Activated B cell treated with CpG ODN at 0.5 μM for 24 hours (primary cell): ENCODE measurements around the gene CSNK1D. TPM values are rescaled to one million over a fixed set of nuclear protein-coding genes. Genes with fewer than 3 reads are reported as not detected.

Experiments
- ATAC-seq: fragments of 200-7000 bp; cut with Tn5 transposase; one replicate; pipeline ENCODE4 v1.10.0; 2021; ENCODE audit warnings: low read depth, mild to moderate bottlenecking, moderate library complexity
- CTCF ChIA-PET: fragments of 350-600 bp; sonication (Branson Sonifier 250); formaldehyde crosslinking; loops from one replicate; lab custom pipeline; 2021; ENCODE audit warnings: antibody characterized with exemption; lab: Charles Lee
- POLR2A ChIA-PET: fragments of 350-600 bp; sonication (Branson Sonifier 250); formaldehyde crosslinking; loops from one replicate; lab custom pipeline; 2021; ENCODE audit warnings: antibody characterized with exemption; lab: Charles Lee
- DNase-seq: peaks from one replicate; pipeline ENCODE4 v3.0.0; 2022
- H3K27ac Mint-ChIP-seq: one replicate; pipeline ENCODE4 v1.8.0; 2020; ENCODE audit warnings: mixed read lengths
- H3K27me3 Mint-ChIP-seq: one replicate; pipeline ENCODE4 v1.8.0; 2021; ENCODE audit warnings: mixed read lengths
- H3K36me3 Mint-ChIP-seq: one replicate; pipeline ENCODE4 v1.8.0; 2021; ENCODE audit warnings: low read depth, mixed read lengths
- H3K4me1 Mint-ChIP-seq: one replicate; pipeline ENCODE4 v1.8.0; 2021; ENCODE audit warnings: mixed read lengths
- H3K4me3 Mint-ChIP-seq: one replicate; pipeline ENCODE4 v1.8.0; 2020; ENCODE audit warnings: mild to moderate bottlenecking, mixed read lengths
- H3K9me3 Mint-ChIP-seq: one replicate; pipeline ENCODE4 v1.8.0; 2020; ENCODE audit warnings: mixed read lengths
- intact Hi-C: fragments of 100-400 bp; cut with micrococcal nuclease; formaldehyde crosslinking; loops from one replicate; pipeline ENCODE4 v1.15.1; 2024
- total RNA-seq: library from RNA; stranded (reverse); gene quantifications from 2 replicates; pipeline ENCODE4 v1.2.3, GENCODE V29; 2022
- TF ChIP-seq, protein P1 (sequence below): fragments of 200-600 bp; IDR thresholded peaks from one replicate; pipeline ENCODE4 v1.8.0; 2022; ENCODE audit warnings: antibody characterized with exemption, mild to moderate bottlenecking

CSNK1D gene
- total RNA-seq, 1 donor from 2014 or later: 170 TPM

DNA sequence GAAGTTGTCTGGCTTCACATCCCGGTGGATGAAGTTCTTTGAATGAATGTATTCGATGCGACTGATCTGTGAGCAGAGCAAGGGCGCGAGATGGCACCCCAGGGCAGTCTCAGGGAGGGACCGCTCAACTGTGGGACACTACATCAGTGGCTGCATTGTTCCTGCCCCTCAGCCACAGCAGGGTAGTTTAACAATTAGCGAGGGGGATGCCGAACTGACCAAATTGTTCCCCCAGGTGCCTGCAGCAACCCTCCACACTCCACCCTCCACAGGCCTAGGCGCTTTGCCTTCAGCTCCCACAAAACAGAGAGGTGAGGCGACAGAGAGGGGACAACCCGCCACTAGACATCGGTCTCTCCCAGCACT is 20.3 kb downstream of the CSNK1D start:
- Mint-ChIP-seq H3K4me1 (peaks cover 6% of the 10 kb centered on the region), H3K36me3 (peaks cover 73% of the 10 kb centered on the region), H3K9me3 (no peaks in the 10 kb centered on the region), H3K27me3 (no peaks in the 10 kb centered on the region), H3K27ac (no peak overlapping the region), H3K4me3 (no peak overlapping the region)
- ATAC-seq (no peak), DNase-seq (no peak)
- TF ChIP-seq, protein P1, sequence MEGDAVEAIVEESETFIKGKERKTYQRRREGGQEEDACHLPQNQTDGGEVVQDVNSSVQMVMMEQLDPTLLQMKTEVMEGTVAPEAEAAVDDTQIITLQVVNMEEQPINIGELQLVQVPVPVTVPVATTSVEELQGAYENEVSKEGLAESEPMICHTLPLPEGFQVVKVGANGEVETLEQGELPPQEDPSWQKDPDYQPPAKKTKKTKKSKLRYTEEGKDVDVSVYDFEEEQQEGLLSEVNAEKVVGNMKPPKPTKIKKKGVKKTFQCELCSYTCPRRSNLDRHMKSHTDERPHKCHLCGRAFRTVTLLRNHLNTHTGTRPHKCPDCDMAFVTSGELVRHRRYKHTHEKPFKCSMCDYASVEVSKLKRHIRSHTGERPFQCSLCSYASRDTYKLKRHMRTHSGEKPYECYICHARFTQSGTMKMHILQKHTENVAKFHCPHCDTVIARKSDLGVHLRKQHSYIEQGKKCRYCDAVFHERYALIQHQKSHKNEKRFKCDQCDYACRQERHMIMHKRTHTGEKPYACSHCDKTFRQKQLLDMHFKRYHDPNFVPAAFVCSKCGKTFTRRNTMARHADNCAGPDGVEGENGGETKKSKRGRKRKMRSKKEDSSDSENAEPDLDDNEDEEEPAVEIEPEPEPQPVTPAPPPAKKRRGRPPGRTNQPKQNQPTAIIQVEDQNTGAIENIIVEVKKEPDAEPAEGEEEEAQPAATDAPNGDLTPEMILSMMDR: no peak
- ChIA-PET CTCF (no interaction called here), POLR2A (no interaction called here)
- intact Hi-C loops: no loop called here

DNA sequence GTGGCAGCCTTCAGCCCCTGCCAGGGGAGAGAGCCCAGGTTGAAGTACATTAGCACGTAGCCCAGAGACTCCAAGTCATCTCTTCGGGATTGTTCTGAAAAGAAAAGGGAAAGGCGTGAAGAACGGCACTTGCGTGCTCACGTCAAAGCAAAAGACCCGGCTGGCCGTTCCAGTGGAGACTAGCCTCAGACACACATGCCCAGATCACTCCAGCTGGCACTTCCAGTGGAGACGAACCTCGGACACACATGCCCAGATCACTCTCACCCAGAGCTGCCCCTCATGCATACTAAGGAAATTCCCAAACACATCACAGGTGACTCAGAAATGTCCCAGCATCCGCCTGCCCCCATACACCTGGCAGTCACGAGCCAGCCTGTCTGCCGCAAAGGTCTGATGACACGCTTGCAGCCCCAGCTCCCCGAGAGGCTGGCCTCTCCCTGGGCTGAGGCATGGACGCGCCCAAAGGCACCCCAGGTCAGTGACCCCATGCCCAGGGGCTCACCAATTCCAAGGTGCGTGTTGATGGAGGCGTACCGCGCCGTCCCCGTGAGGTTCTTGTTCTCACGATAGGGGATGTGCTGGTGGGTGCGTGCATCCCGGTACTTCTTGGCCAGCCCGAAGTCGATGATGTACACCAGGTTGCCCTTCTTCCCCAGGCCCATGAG is 20.9 kb downstream of the CSNK1D start:
- TF ChIP-seq, protein P1: no peak
- no peak for DNase-seq
- ATAC-seq: no peak
- intact Hi-C loops: no loop called here
- ChIA-PET POLR2A (interaction anchor here (0.6 kb wide), 1 partner anchor 52 kb away, joined by 3 read pairs; no protein-coding TSS in a partner anchor), CTCF (no interaction called here)
- H3K36me3 Mint-ChIP-seq: peaks cover 75% of the 10 kb centered on the region
- H3K4me1 Mint-ChIP-seq: peaks cover 6% of the 10 kb centered on the region
- no peaks in the 10 kb centered on the region for H3K27me3 Mint-ChIP-seq
- no peaks in the 10 kb centered on the region for H3K9me3 Mint-ChIP-seq
- H3K27ac Mint-ChIP-seq: no peak overlapping the region
- no peak overlapping the region for H3K4me3 Mint-ChIP-seq

DNA sequence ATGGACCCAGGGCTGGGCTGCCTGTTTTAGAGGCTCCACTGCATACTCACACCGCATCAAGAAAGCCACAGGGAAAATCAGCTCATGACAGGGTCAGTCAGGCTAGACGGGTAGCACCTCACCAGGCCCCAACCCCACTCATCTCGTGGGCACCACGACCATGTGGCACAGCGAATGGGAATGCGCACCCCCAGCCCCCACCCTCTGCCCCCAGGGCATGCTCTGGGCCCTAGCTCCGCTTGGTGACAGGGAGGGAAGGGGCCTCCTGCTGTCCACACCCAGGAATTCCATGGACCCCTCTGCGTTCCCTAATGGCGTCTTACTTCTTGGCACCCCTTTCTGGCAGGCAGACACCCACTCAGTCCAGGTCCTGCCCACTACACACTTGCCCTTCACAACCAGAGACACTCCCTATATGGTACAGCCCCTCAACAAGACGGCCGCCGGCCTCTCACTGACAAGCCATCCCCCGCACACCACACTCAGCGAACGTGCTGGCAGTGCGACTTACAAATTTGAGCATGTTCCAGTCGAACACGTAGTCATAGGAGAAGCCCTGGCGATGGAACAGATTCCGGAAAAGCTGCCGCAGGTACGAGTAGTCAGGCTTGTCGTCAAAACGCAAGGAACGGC is 22.5 kb downstream of the CSNK1D start:
- POLR2A ChIA-PET: no interaction called here
- Mint-ChIP-seq H3K9me3 (no peaks in the 10 kb centered on the region), H3K4me1 (peaks cover 13% of the 10 kb centered on the region), H3K36me3 (peaks cover 77% of the 10 kb centered on the region), H3K27ac (no peak overlapping the region), H3K4me3 (no peak overlapping the region), H3K27me3 (no peaks in the 10 kb centered on the region)
- TF ChIP-seq, protein P1: no peak
- intact Hi-C loops: no loop called here
- ATAC-seq (no peak), DNase-seq (no peak)
- CTCF ChIA-PET: no interaction called here

DNA sequence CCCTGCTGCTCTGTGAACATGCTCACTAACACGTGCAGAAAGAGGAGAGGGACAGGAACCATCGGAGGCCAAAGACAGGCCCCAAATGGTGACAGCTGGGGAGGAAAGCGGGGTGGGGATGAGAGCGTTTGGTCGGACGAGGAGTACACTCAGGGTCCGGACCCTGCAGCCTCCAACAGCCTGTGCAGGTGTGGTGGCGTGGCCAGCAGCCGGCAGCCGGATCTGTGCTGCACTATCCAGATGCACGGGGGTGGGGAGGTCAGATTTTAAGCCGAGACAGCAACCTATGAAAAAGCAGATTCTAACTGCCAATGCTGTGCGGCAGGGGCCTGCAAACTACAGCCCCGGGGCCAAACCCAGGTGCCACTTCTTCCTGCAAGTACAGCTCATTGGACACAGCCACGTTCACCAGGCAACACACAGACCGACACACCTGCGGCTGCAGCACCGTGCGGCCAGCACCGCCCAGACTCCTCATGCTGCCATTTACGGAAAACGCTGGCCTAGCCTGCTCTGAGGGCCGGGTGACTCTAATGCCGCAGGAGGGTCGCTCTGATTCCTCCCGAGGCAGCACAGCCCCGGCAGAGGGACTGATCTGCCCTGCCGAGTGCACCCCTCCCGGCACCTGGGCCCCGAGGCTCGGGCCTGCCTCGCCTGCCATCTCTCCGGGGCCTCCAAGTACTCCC is 23.5 kb downstream of the CSNK1D start:
- POLR2A ChIA-PET: no interaction called here
- peaks cover 76% of the 10 kb centered on the region for H3K36me3 Mint-ChIP-seq
- no peak overlapping the region for H3K4me3 Mint-ChIP-seq

More for the DNA sequence above, 23.5 kb downstream of the CSNK1D start:
- H3K27ac Mint-ChIP-seq: no peak overlapping the region
- no peaks in the 10 kb centered on the region for H3K9me3 Mint-ChIP-seq
- CTCF ChIA-PET: no interaction called here
- no peak for ATAC-seq
- no peaks in the 10 kb centered on the region for H3K27me3 Mint-ChIP-seq
- peaks cover 13% of the 10 kb centered on the region for H3K4me1 Mint-ChIP-seq
- no peak for DNase-seq
- intact Hi-C loops: no loop called here
- TF ChIP-seq, protein P1: no peak
